HG02970 (cell line): ENCODE data around the gene ATP6V0A4.
"Not testable (repeated sequence)": the region's sequence is repeated elsewhere in the genome, so short reads cannot be mapped to it uniquely, and the experiment has no call there.

Source experiments
- ATAC-seq: cut with Tn5 transposase; IDR thresholded peaks from one replicate; pipeline ENCODE4 v1.9.1; 2021; ENCODE audit warnings: mild to moderate bottlenecking, moderate library complexity, moderate number of reproducible peaks; ENCODE audit not compliant: unreplicated experiment, low FRiP score

The ATP6V0A4 gene

GRCh38 chr7:138809346-138809745 lies 11.3 kb upstream of the ATP6V0A4 start:
- no peak for ATAC-seq

GRCh38 chr7:138804618-138805017 lies 6.6 kb upstream of the ATP6V0A4 start:
- ATAC-seq = no peak

- ATAC-seq = no peak
Observed at GRCh38 chr7:138802706-138803105, 4.7 kb upstream of the ATP6V0A4 start.

- no peak for ATAC-seq
Observed at GRCh38 chr7:138801256-138801655, 3.3 kb upstream of the ATP6V0A4 start.

GRCh38 chr7:138799336-138800000 lies 1.5 kb upstream of the ATP6V0A4 start:
- ATAC-seq = no peak

GRCh38 chr7:138798836-138799235 lies 840 bp upstream of the ATP6V0A4 start:
- no peak for ATAC-seq

- not testable (repeated sequence) for ATAC-seq
Observed at GRCh38 chr7:138797046-138797445, 950 bp downstream of the ATP6V0A4 start.

- ATAC-seq = no peak
Observed at GRCh38 chr7:138796038-138796615, 1.9 kb downstream of the ATP6V0A4 start.

GRCh38 chr7:138785587-138786437 lies 12.2 kb downstream of the ATP6V0A4 start:
- no peak for ATAC-seq

- ATAC-seq = no peak
Observed at GRCh38 chr7:138784692-138785091, 13.3 kb downstream of the ATP6V0A4 start.

GRCh38 chr7:138781004-138781403 lies 17.0 kb downstream of the ATP6V0A4 start:
- no peak for ATAC-seq

- no peak for ATAC-seq
Observed at GRCh38 chr7:138776166-138776833, 21.7 kb downstream of the ATP6V0A4 start.

GRCh38 chr7:138773817-138774216 lies 24.2 kb downstream of the ATP6V0A4 start:
- no peak for ATAC-seq

- ATAC-seq = no peak
Observed at GRCh38 chr7:138773176-138773575, 24.8 kb downstream of the ATP6V0A4 start.

- no peak for ATAC-seq
Observed at GRCh38 chr7:138770904-138771303, 27.1 kb downstream of the ATP6V0A4 start.

- ATAC-seq = no peak
Observed at GRCh38 chr7:138768241-138768640, 29.8 kb downstream of the ATP6V0A4 start.

GRCh38 chr7:138756591-138757242 lies 41.3 kb downstream of the ATP6V0A4 start:
- ATAC-seq = no peak

GRCh38 chr7:138755842-138756590 lies 42.0 kb downstream of the ATP6V0A4 start:
- no peak for ATAC-seq

- ATAC-seq = no peak
Observed at GRCh38 chr7:138755331-138755747, 42.7 kb downstream of the ATP6V0A4 start.

GRCh38 chr7:138753610-138754009 lies 44.4 kb downstream of the ATP6V0A4 start:
- ATAC-seq = no peak
